Omental fat pad (tissue), 4 donors: ENCODE measurements around the gene FYTTD1. TPM values are rescaled to one million over a fixed set of nuclear protein-coding genes. Genes with fewer than 3 reads are reported as not detected.
A peak's percentile ranks its signal among the peaks of the same experiment; 100 is the strongest.

Experiments used
- ATAC-seq: fragments of 150-250 bp; one replicate; pipeline ENCODE4 v1.9.1; 2016; ENCODE audit warnings: mild to moderate bottlenecking, moderate library complexity; ENCODE audit not compliant: low FRiP score
- DNase-seq: peaks from one replicate; pipeline ENCODE4 v3.0.0-alpha.2; 2019; ENCODE audit warnings: low spot score
- total RNA-seq, 4 donors: library from RNA; depleted of rRNA; stranded (reverse); fragments of >200 nt; gene quantifications; one replicate each; pipeline ENCODE4 v1.1.0, GENCODE V29; 2016
- TF ChIP-seq, protein P1 (sequence below), 3 donors: fragments of 450-650 bp; IDR thresholded peaks; one replicate each; pipeline ENCODE4 v1.5.1; 2016 to 2017; ENCODE audit warnings: antibody characterized with exemption in 3 of 3, mild to moderate bottlenecking in 3 of 3, moderate library complexity in 2 of 3

FYTTD1 gene
- total RNA-seq, 4 donors from 2014 or later, result 44.3 to 62.1 (median 50.8) TPM

DNA sequence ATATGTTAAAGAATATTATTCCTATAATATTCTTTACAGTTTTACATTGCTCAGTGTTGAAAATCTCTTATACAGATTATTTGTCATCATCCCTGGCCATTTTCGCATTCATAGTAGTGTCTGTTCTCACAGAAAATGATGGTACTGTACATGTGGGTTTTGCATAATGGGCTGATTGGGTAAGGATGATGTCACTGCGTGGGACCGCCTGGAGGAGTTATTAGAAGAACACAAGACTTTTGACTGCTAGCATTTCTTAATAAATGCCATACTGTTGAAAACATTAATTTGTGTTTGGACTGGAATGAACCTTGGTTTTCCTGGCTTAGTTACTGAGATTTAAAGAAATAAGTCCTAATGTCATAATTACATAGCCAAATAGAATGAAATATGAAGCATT, 61.7 kb downstream of the FYTTD1 start:
- TF ChIP-seq, protein P1, sequence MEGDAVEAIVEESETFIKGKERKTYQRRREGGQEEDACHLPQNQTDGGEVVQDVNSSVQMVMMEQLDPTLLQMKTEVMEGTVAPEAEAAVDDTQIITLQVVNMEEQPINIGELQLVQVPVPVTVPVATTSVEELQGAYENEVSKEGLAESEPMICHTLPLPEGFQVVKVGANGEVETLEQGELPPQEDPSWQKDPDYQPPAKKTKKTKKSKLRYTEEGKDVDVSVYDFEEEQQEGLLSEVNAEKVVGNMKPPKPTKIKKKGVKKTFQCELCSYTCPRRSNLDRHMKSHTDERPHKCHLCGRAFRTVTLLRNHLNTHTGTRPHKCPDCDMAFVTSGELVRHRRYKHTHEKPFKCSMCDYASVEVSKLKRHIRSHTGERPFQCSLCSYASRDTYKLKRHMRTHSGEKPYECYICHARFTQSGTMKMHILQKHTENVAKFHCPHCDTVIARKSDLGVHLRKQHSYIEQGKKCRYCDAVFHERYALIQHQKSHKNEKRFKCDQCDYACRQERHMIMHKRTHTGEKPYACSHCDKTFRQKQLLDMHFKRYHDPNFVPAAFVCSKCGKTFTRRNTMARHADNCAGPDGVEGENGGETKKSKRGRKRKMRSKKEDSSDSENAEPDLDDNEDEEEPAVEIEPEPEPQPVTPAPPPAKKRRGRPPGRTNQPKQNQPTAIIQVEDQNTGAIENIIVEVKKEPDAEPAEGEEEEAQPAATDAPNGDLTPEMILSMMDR (IDR thresholded peaks at IDR 0.05), result no peak
- peak; percentile 94 for DNase-seq
- peak; percentile 90 for ATAC-seq

DNA sequence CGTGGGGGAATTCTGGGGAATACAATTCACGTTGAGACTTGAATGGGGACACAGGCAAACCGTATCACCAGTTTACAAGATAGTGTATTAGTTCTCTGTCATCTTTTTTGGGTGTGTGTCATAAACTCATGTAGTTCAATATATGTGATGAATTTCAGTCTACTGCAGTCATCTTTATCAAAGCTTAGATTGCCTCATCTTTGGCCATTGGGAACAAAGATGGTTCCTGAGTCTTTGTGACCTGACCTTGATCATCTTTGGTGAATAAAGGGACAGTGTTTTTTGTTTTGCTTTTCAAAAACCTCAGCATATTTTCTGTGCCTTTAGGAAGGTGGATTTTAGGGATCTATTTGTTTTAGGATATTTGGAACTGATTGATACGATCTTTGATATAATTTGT, 64.7 kb downstream of the FYTTD1 start:
- ATAC-seq (no peak), DNase-seq (no peak)
- TF ChIP-seq, protein P1 (IDR thresholded peaks at IDR 0.05), result no peak

DNA sequence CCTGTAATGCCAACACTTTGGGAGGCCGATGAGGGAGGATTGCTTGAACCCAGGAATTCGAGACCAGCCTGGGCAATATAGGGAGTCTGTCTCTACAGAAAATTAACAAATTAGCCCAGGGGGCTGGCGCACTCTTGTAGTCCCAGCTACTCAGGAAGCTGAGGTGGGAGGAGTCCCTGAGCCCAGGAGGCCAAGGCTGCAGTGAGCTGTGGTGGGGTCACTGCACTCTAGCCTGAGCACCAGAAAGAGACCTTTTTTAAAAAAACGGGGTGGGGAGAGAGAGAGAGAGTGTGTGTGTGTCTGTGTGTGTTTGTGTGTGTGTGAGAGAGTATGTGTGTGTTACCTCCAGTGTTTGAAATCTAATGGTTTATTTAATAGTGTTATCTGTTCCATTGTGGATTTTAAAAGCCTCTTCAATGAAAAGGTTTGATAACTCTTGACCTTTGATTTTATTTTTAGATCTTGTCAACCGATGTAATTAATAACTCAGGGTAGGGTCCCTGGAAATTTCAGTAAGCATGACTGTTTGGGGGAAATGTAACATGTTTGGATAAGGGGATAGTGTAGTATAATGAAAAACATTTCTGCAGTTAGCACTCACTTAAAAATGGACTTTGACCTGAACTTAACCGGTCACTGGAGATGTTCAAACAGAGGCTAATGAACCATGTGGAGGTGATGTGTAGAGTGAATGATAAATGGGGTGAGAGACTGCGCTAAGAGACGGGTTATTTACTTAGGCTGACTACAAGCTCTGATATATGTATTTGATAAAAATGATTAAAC, 71.1 kb downstream of the FYTTD1 start:
- ATAC-seq (no peak), DNase-seq (no peak)
- TF ChIP-seq, protein P1 (IDR thresholded peaks at IDR 0.05), result no peak

DNA sequence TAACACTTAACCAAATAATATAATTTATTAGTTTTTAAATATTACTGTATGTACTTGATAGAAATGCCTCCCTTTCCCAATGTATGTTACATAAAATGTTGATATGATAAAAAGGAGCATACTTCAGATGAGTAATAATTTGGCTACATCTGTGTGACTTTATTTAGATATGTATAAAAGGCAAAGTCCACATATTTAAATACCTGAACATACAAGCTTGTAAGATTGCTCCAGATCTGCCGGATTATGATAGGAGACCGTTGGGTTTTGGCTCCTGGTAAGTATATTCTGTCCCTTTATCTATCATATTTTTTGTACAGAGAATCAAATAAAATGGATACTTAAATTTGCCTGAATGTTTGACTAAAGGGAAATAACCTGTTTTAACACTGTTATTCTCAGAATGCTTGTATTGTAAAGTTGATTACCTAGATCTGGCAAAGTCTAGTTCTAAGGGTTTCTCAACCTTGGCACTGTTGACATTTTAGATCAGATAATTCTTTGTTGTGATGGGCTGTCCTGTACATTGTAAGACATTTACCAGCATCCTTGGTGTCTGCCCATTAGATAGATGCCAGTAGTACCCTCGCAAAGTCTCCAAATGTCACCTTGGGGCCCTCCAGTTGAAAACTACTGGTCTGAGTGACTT, 79.8 kb downstream of the FYTTD1 start:
- no peak for DNase-seq
- no peak for ATAC-seq
- TF ChIP-seq, protein P1 (IDR thresholded peaks at IDR 0.05), result no peak

DNA sequence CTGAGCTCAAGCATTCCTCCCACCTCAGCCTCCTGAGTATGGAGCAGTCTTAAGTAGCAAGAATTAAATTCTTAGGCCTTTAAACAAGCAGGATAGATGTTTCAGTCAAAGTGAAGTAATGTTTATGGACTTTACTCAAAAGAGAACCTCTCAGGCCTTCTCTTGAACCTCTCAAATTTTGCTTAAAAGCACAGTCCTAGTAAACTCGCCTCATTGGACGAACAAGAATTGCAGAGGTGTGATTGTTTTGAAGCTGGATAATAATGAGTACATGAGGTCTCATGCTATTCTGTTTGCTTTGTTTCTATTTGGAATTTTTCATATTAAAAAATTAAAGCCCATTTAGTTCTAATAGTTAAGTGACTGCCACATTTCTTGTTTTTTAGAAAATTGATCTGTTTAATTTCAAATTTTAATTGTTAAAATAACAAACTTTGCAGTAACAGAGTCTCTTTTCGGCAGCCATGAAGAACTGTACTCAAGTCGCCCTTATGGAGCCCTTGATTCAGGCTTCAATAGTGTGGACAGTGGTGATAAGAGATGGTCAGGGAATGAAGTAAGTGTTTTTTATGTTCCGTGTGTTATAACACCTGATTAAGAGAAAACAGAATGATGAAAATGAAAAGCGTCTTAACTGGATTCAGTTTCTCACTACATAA, 80.8 kb downstream of the FYTTD1 start:
- DNase-seq, result no peak
- TF ChIP-seq, protein P1 (IDR thresholded peaks at IDR 0.05), result no peak
- ATAC-seq, result no peak

GRCh38 chr3:197830967-197831313, 81.3 kb downstream of the FYTTD1 start:
- DNase-seq (no peak), ATAC-seq (no peak)
- TF ChIP-seq, protein P1 (IDR thresholded peaks at IDR 0.05), result no peak
